GM06990 (cell line): ENCODE results near the gene GRID2.

Experiments
- DNase-seq: peaks from one replicate; pipeline ENCODE4 v3.0.0-alpha.2; 2011; ENCODE audit not compliant: insufficient read length; ENCODE audit errors: extremely low read depth
- H3K27me3 ChIP-seq: replicated peaks from 2 replicates; pipeline ENCODE4 v1.6.0; 2011; ENCODE audit warnings: low read length; ENCODE audit not compliant: control insufficient read depth, insufficient read depth
- H3K36me3 ChIP-seq: 2 replicates; pipeline ENCODE4 v1.5.1; 2011; ENCODE audit warnings: low read length; ENCODE audit not compliant: control insufficient read depth, insufficient read depth
- H3K4me3 ChIP-seq: replicated peaks from 2 replicates; pipeline ENCODE4 v1.5.1; 2011; ENCODE audit warnings: low read depth, mild to moderate bottlenecking, control low read depth, low read length
- TF ChIP-seq, protein P1 (sequence below): IDR thresholded peaks from 2 replicates; pipeline ENCODE4 v1.5.1; 2011; ENCODE audit warnings: low read length, control low read depth, mild to moderate bottlenecking, inconsistent platforms; ENCODE audit not compliant: insufficient read depth, poor library complexity, severe bottlenecking

The GRID2 gene

DNA sequence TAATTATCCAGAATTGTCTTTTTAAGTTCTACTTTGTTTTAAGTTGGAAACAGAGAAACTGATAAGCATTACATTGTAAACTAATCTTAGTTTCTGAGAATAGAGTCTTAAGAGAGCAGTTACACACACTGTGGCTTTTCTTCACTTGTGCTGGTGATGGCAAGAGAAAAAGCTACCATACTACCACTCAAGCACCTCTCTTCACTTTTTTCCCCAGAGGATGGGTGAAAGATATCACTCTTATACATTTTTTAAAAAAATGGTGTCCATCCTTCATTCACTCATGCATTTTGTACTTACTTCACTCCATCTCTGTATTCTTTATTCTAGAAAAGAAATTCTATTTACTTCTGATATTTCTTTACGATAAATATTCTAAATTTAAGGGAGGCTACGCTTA lies 42.5 kb upstream of the GRID2 start:
- H3K4me3 ChIP-seq: no peak overlapping the region
- no peaks in the 10 kb centered on the region for H3K36me3 ChIP-seq
- H3K27me3 ChIP-seq: no peaks in the 10 kb centered on the region
- DNase-seq: no peak
- TF ChIP-seq, protein P1, sequence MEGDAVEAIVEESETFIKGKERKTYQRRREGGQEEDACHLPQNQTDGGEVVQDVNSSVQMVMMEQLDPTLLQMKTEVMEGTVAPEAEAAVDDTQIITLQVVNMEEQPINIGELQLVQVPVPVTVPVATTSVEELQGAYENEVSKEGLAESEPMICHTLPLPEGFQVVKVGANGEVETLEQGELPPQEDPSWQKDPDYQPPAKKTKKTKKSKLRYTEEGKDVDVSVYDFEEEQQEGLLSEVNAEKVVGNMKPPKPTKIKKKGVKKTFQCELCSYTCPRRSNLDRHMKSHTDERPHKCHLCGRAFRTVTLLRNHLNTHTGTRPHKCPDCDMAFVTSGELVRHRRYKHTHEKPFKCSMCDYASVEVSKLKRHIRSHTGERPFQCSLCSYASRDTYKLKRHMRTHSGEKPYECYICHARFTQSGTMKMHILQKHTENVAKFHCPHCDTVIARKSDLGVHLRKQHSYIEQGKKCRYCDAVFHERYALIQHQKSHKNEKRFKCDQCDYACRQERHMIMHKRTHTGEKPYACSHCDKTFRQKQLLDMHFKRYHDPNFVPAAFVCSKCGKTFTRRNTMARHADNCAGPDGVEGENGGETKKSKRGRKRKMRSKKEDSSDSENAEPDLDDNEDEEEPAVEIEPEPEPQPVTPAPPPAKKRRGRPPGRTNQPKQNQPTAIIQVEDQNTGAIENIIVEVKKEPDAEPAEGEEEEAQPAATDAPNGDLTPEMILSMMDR: no peak

DNA sequence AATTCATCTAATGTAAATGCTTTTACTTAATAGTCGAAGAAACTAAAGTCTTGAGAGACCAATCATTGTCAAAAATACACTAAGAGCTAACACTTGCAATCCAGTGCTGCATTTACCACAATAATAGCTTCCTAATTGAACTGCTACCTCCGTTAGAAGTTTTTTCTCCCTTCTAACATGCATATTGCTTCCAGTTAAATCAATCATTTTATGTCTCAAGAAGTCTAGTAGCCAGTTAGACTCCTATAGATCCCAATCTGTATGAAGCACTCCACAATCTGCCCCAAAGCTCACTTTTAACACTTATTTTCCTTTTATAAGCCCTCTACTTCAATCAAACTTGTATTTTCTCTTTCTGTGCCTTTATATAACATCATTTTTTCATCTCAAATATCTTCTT lies 41.4 kb upstream of the GRID2 start:
- Histone ChIP-seq H3K36me3 (no peaks in the 10 kb centered on the region), H3K27me3 (no peaks in the 10 kb centered on the region), H3K4me3 (no peak overlapping the region)
- TF ChIP-seq, protein P1: no peak
- no peak for DNase-seq

DNA sequence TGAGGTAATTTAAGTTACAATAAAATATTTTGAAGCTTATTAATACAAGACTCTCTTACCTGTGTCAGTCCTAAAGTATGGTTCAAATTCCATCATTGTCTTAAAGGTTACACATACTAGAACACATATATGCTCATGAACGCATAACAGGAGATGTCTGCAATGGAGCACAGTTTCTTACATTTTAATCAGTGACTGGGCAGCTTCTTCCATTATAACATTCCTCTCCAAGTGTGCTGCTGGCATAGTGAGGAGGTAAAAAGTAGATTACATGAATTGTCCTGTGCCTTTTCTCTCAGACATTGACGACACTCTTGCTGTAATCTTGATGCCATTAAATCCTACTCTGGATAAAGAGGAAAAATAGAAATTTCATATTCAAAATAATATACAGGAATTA lies 40.8 kb upstream of the GRID2 start:
- TF ChIP-seq, protein P1: no peak
- Histone ChIP-seq H3K27me3 (no peaks in the 10 kb centered on the region), H3K4me3 (no peak overlapping the region), H3K36me3 (no peaks in the 10 kb centered on the region)
- no peak for DNase-seq

DNA sequence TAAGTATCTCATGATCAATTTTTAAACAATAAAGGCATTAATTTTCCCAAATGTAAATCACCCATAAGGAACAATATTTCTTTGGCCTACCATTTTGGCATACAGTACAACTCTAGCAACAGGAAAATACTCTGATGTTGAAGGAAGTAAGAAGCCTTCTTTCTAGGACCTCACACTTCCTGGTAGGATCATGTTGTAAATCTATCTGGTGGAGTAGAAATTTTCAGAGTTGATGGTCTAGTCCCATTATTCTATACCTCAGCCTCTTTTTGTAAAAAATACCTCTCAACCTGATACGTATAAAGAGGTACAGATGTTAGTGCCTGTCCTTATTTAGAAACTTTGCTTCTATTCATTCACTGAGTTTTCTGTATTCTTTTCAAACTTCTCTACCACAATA lies 40.2 kb upstream of the GRID2 start:
- Histone ChIP-seq H3K36me3 (no peaks in the 10 kb centered on the region), H3K4me3 (no peak overlapping the region), H3K27me3 (no peaks in the 10 kb centered on the region)
- TF ChIP-seq, protein P1: no peak
- DNase-seq: no peak

DNA sequence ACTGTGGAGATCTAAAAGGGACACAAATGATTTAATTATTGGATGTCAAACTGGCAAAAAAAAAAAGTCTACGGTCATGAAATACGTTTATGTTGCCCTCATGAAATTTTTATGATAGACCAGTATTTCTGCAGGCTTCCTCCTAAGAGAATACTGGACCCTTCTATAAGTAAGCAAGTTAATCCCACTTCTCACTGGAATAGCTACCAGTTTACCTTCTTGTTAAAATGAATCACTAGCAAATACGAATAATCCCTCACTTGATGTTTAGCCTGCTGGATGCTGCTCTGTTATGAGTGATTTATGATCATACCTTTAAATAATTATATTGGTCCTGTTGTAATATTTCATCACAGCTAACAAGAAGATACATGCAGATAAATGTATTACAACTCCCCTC lies 39.6 kb upstream of the GRID2 start:
- Histone ChIP-seq H3K36me3 (no peaks in the 10 kb centered on the region), H3K27me3 (no peaks in the 10 kb centered on the region), H3K4me3 (no peak overlapping the region)
- TF ChIP-seq, protein P1: no peak
- no peak for DNase-seq

DNA sequence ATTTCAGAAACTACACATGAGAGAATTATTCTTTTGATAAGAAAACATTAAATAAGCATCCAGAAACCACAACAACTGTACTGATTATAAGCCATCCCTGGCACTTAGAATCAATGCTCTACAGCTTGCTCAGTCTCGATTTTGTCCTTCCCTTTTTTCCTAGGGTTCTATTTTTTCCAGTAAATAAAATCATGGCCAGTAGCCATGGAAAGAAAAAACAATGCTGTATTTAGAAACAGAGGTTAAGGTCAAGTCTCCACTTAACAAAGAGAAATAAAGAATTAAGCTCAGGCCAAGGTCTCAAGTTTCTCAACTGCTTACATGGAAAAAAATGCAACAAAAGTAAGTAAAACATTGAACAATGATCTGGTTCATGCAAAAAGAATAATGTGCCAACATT lies 38.7 kb upstream of the GRID2 start:
- no peaks in the 10 kb centered on the region for H3K36me3 ChIP-seq
- H3K4me3 ChIP-seq: no peak overlapping the region
- DNase-seq: no peak
- TF ChIP-seq, protein P1: no peak
- H3K27me3 ChIP-seq: no peaks in the 10 kb centered on the region
